Stomach (tissue), 9 donors: ENCODE measurements around the gene VAMP8. TPM values are rescaled to one million over a fixed set of nuclear protein-coding genes. Genes with fewer than 3 reads are reported as not detected.
"Not testable (repeated sequence)": the region's sequence is repeated elsewhere in the genome, so short reads cannot be mapped to it uniquely, and the experiment has no call there.

Experiments used
- DNase-seq, 2 donors: peaks; one replicate each; pipeline versions ENCODE4 v3.0.0 to v3.0.0-alpha.2; 2013 to 2019
- H3K27ac ChIP-seq, 5 donors: fragments of 200-600 bp in 4 of 5; sonication (generic) in 4 of 5; one replicate each; pipeline ENCODE4 v1.5.1; 2013 to 2019; ENCODE audit warnings: mild to moderate bottlenecking in 1 of 5, moderate library complexity in 1 of 5
- H3K27me3 ChIP-seq, 3 donors: fragments of 200-600 bp; sonication (generic); one replicate each; pipeline ENCODE4 v1.5.1; 2017 to 2019; ENCODE audit warnings: mixed run types in 1 of 3
- H3K36me3 ChIP-seq, 4 donors: fragments of 200-600 bp; sonication (generic); 1 replicate in 3 of 4; 2 replicates in 1 of 4; pipeline ENCODE4 v1.5.1; 2016 to 2019
- H3K4me1 ChIP-seq, 4 donors: fragments of 200-600 bp; sonication (generic); one replicate each; pipeline ENCODE4 v1.5.1; 2016 to 2019
- H3K4me3 ChIP-seq, 4 donors: fragments of 200-600 bp; sonication (generic) in 3 of 4; one replicate each; pipeline ENCODE4 v1.5.1; 2016 to 2019; ENCODE audit warnings: mild to moderate bottlenecking in 1 of 4
- H3K9me3 ChIP-seq, 4 donors: fragments of 200-600 bp; sonication (generic); one replicate each; pipeline ENCODE4 v1.5.1; 2016 to 2019
- EP300 ChIP-seq: sonication (generic); formaldehyde crosslinking; IDR thresholded peaks from one replicate; pipeline ENCODE4 v1.6.1; 2017; ENCODE audit warnings: antibody characterized with exemption
- POLR2A ChIP-seq, 4 donors: fragments of 450-650 bp; IDR thresholded peaks; one replicate each; pipeline ENCODE4 v1.6.1; 2016; ENCODE audit warnings: antibody characterized with exemption in 4 of 4, control low read depth in 2 of 4, mild to moderate bottlenecking in 1 of 4, moderate library complexity in 1 of 4
- POLR2AphosphoS5 ChIP-seq, 3 donors: sonication (generic); formaldehyde crosslinking; IDR thresholded peaks; one replicate each; pipeline ENCODE4 v1.6.1; 2016; ENCODE audit warnings: antibody characterized with exemption in 3 of 3
- WGBS, 5 donors: extraction: QIAGEN DNeasy Blood & Tissue Kit in 3 of 5; methylation state at CpG; one replicate each; pipeline versions ENCODE4 v1.1.5 to v1.1.7; 2013 to 2018; 5-methylcytosine and 5-hydroxymethylcytosine counted together
- intact Hi-C: fragments of 100-400 bp; cut with DNase I; formaldehyde crosslinking; loops from one replicate; pipeline ENCODE4 v1.15.1; 2023; ENCODE audit warnings: low total_unique reads
- polyA plus RNA-seq, 3 donors: library from polyadenylated mRNA; stranded (reverse); fragments of 200-250 nt; gene quantifications; one replicate each; pipeline ENCODE4 v1.2.3, GENCODE V29; 2013
- total RNA-seq, 5 donors: library from RNA; depleted of rRNA; stranded (reverse); fragments of >200 nt; gene quantifications; one replicate each; pipeline versions ENCODE4 v1.1.0 to v1.2.3, GENCODE V29; 2014 to 2016
- TF ChIP-seq, protein P1 (sequence below), 7 experiments: fragments of 450-650 bp in 4 of 7; fragments of 200-600 bp in 3 of 7; sonication (generic) in 3 of 7; IDR thresholded peaks; one replicate each; pipeline ENCODE4 v1.5.1; 2016 to 2019; ENCODE audit warnings: antibody characterized with exemption in 7 of 7, control low read depth in 2 of 7, mild to moderate bottlenecking in 1 of 7
- donor health status: healthy with polysubstance abuse.
- donor health status: Bipolar disorder and iron deficiency.
- donor health status: healthy.

The VAMP8 gene
- total and polyA plus RNA-seq, 8 donors = 2.2 to 568 (median 191) TPM; not detected in 1

DNA sequence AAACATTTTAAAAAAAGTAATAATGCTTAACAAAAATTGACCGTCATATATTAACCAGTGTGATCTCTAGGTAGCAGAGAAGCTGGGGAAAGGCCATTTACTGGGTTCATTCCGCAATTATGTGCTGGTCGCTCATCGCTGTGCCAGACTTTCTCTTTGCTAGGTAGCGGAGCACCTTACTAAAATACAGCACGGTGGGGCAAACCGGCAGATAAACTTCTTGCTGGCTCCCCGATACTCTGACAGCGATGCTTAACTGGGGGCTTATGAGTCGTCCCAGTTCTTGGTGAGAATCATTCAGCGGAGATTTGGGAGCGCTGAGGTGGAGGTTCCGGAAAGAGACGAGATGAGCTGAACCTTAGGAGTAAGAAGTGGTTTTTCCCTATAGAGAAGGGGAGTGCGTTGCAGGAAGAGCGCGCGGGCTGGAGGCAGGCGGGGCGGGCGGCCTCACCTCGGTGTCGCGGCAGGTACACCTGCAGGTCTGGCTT lies 33.9 kb downstream of the VAMP8 start:
- intact Hi-C loops = no loop called here
- WGBS, 5 donors = 4 to 11% (median 4%) methylated on average over 14 to 24 of the region's 24 CpGs
- no peaks in the 10 kb centered on the region for H3K27me3 ChIP-seq
- peaks cover 9 to 33% (median 21%) of the 10 kb centered on the region in 4 donors for H3K36me3 ChIP-seq
- H3K27ac ChIP-seq = peak overlapping the region; percentile 85 to 96 (median 90)
- no peak for DNase-seq
- no peaks in the 10 kb centered on the region for H3K9me3 ChIP-seq
- peak overlapping the region; percentile 85 to 98 (median 94) for H3K4me3 ChIP-seq
- peaks cover 37 to 65% (median 60%) of the 10 kb centered on the region in 4 donors for H3K4me1 ChIP-seq
- no peak for TF ChIP-seq POLR2A (IDR thresholded peaks at IDR 0.05)
- TF ChIP-seq EP300 = no peak
- no peak for TF ChIP-seq POLR2AphosphoS5 (IDR thresholded peaks at IDR 0.05)
- TF ChIP-seq, protein P1, sequence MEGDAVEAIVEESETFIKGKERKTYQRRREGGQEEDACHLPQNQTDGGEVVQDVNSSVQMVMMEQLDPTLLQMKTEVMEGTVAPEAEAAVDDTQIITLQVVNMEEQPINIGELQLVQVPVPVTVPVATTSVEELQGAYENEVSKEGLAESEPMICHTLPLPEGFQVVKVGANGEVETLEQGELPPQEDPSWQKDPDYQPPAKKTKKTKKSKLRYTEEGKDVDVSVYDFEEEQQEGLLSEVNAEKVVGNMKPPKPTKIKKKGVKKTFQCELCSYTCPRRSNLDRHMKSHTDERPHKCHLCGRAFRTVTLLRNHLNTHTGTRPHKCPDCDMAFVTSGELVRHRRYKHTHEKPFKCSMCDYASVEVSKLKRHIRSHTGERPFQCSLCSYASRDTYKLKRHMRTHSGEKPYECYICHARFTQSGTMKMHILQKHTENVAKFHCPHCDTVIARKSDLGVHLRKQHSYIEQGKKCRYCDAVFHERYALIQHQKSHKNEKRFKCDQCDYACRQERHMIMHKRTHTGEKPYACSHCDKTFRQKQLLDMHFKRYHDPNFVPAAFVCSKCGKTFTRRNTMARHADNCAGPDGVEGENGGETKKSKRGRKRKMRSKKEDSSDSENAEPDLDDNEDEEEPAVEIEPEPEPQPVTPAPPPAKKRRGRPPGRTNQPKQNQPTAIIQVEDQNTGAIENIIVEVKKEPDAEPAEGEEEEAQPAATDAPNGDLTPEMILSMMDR (IDR thresholded peaks at IDR 0.05) = no peak

DNA sequence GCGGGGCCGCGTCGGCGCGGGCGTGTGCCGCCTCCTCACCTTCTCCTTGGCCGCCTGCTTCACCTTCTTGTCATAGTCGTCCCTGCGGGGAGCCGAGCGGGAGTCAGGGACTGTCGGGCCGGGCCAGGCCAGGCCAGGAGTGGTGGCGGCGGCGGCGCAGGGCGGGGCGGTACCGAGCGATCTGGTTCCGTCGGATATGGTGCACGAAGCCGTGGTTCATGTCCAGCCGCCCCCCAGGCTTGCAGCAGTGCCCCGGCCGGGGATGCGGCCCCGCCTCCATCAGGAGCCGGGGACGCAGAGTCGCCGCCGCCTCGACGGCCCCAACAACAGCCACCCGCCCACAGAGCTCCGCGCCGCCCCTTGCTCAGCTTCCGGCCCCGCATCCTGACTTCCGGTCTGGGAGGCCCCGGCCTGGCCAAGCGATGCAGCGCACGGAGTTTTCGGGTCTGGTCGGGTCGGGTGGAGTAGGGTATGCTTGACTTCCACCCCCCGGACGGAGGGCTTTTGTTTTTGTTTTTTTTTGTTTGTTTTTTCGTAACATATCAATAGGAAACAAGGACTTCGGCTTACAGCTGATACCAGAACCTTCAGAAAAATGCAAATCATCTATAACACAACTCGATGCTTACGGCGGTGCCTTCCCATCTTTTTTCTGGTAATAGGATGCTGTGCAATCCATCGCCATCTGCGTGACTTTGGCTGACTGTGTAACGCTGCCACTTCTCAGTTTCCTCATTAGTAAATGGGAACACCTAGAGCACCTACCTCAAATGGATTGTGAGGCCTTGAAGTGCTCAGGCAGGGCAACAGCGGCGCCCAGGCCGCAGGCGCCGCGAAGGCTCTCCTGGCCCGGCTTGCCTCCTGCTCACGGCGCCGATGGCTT lies 34.6 kb downstream of the VAMP8 start, which contains the start of gene C2orf68:
C2orf68 (minus strand) TSS at position 362 of the 883 bp plus-strand sequence; CDS start at position 280, 82 bp downstream.
- TF ChIP-seq, protein P1 (IDR thresholded peaks at IDR 0.05) = no peak
- TF ChIP-seq POLR2AphosphoS5 (IDR thresholded peaks at IDR 0.05) (peak; percentile 48 to 92 (median 73)), EP300 (no peak), POLR2A (IDR thresholded peaks at IDR 0.05) (peak in 1 of 4 donors; percentile 16)
- Histone ChIP-seq H3K27ac (peak within 1 kb of the TSS; percentile 85 to 96 (median 90)), H3K4me1 (peaks cover 34 to 62% (median 58%) of the 10 kb centered on the region in 4 donors), H3K27me3 (no peaks in the 10 kb centered on the region), H3K9me3 (no peaks in the 10 kb centered on the region), H3K36me3 (peaks cover 9 to 29% (median 21%) of the 10 kb centered on the region in 4 donors), H3K4me3 (peak within 1 kb of the TSS; percentile 85 to 98 (median 94))
- WGBS, 5 donors = 8 to 23% (median 10%) methylated on average over 32 to 73 of the region's 73 CpGs
- DNase-seq = peak; percentile 92 to 97
- intact Hi-C loops = no loop called here

DNA sequence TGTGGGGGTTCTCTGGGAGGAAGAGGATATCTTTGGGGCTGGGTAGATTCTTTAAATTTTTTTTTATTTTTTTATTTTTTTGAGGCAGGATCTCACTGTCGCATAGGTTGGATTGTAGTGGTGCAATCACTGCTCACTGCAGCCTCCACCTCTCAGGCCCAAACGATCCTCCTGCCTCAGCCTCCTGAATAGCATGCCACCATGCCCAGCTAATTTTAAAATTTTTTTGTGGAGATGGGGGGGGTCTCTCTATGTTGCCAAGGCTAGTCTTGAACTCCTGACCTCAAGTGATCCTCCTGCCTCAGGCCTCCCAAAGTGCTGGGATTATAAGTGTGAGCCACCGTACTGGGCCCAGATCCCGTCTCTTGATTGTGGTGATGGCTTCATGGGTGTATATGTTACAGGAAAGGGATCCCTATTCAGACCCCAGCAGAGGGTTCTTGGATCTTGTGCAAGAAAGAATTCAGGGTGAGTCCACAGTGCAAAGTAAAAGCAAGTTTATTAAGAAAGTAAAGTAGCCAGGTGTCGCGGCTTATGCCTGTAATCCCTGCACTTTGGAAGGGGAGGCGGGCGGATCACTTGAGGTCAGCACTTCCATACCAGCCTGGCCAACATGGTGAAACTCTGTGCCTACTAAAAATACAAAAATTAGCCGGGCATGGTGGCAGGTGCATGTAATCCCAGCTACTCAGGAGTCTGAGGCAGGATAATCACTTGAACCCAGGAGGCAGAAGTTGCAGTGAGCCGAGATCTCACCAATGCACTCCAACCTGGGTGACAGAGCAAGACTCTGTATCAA lies 36.5 kb downstream of the VAMP8 start:
- Histone ChIP-seq H3K4me1 (peaks cover 30 to 62% (median 58%) of the 10 kb centered on the region in 4 donors), H3K27ac (no peak overlapping the region), H3K27me3 (no peaks in the 10 kb centered on the region), H3K36me3 (peaks cover 8 to 17% (median 12%) of the 10 kb centered on the region in 4 donors), H3K9me3 (no peaks in the 10 kb centered on the region), H3K4me3 (no peak overlapping the region)
- TF ChIP-seq POLR2A (IDR thresholded peaks at IDR 0.05) (no peak), EP300 (no peak), POLR2AphosphoS5 (IDR thresholded peaks at IDR 0.05) (no peak)
- TF ChIP-seq, protein P1 (IDR thresholded peaks at IDR 0.05) = no peak
- DNase-seq = no peak
- 78 to 83% (median 81%) methylated on average over 10 of the region's 10 CpGs for WGBS, 5 donors
- intact Hi-C loops = no loop called here

DNA sequence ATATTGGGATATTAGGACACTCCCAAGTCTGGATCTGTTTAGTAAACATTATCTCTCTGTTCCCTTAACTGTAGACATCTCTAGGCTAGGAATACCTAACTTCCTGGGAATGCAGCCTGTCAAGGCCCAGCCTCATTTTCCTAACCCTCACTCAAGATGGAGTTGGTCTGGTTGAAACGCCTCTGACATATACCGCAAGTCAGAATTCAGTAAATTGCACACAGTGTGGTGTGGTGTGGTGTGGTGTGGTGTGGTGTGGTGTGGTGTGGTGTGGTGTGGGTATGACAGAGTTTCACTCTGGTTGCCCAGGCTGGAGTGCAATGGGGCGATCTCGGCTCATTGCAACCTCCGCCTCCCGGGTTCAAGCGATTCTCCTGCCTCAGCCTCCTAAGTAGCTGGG lies 37.4 kb downstream of the VAMP8 start:
- H3K27ac ChIP-seq, H3K9me3 ChIP-seq, DNase-seq, H3K4me3 ChIP-seq, H3K27me3 ChIP-seq, intact Hi-C loops: not testable (repeated sequence)
- H3K36me3 ChIP-seq = peaks cover 4 to 17% (median 13%) of the 10 kb centered on the region in 4 donors
- 87 to 95% (median 93%) methylated on average over 7 of the region's 7 CpGs for WGBS, 5 donors
- peaks cover 23 to 60% (median 54%) of the 10 kb centered on the region in 4 donors for H3K4me1 ChIP-seq
